AG09309 (cell line): Measurements from ENCODE around the gene ESAM.

Experiments
- DNase-seq: peaks from one replicate; pipeline ENCODE4 v3.0.0-alpha.2; 2010; ENCODE audit warnings: low read depth
- H3K4me3 ChIP-seq: 2 replicates; pipeline ENCODE4 v1.5.1; 2011; ENCODE audit warnings: mild to moderate bottlenecking, low read depth, low read length, moderate library complexity; ENCODE audit not compliant: control insufficient read depth
- CTCF ChIP-seq: IDR thresholded peaks from 2 replicates; pipeline ENCODE4 v1.5.1; 2011; ENCODE audit warnings: mild to moderate bottlenecking, low read depth, low read length, inconsistent platforms; ENCODE audit not compliant: insufficient read depth, control insufficient read depth; ENCODE audit errors: missing control alignments

The ESAM gene

GRCh38 chr11:124736736-124737135, 25.4 kb downstream of the ESAM start:
- no peak overlapping the region for H3K4me3 ChIP-seq
- no peak for TF ChIP-seq CTCF
- DNase-seq = no peak

GRCh38 chr11:124732230-124732629, 29.9 kb downstream of the ESAM start:
- no peak for DNase-seq
- no peak overlapping the region for H3K4me3 ChIP-seq
- TF ChIP-seq CTCF = no peak

GRCh38 chr11:124729571-124729970, 32.5 kb downstream of the ESAM start:
- no peak overlapping the region for H3K4me3 ChIP-seq
- no peak for TF ChIP-seq CTCF
- no peak for DNase-seq

- H3K4me3 ChIP-seq = no peak overlapping the region
- no peak for TF ChIP-seq CTCF
- DNase-seq = no peak
These were observed 34.0 kb downstream of the ESAM start for GRCh38 chr11:124728134-124728533.

- no peak for DNase-seq
- H3K4me3 ChIP-seq = no peak overlapping the region
- TF ChIP-seq CTCF = no peak
These were observed 34.6 kb downstream of the ESAM start for GRCh38 chr11:124727474-124727873.

GRCh38 chr11:124725719-124726105, 36.4 kb downstream of the ESAM start:
- DNase-seq = no peak
- TF ChIP-seq CTCF = no peak
- H3K4me3 ChIP-seq = no peak overlapping the region
